Kidney (tissue), 14 donors: ENCODE data around the gene CCDC175. TPM values are rescaled to one million over a fixed set of nuclear protein-coding genes. Genes with fewer than 3 reads are reported as not detected.

Experiments
- DNase-seq, 5 donors: peaks; one replicate each; pipeline ENCODE4 v3.0.0-alpha.2; 2013 to 2020
- FAIRE-seq: peaks from 2 replicates; lab custom pipeline; 2012; peaks lifted over from hg19 to GRCh38; lab: Jason Lieb, UNC
- H3K27ac ChIP-seq, 2 donors: one replicate each; pipeline ENCODE4 v1.7.0; 2013; ENCODE audit warnings: low read depth in 2 of 2, low read length in 2 of 2, inconsistent platforms in 1 of 2
- H3K27me3 ChIP-seq: one replicate; pipeline ENCODE4 v1.7.1; 2013; ENCODE audit warnings: low read length, inconsistent platforms; ENCODE audit not compliant: control insufficient read depth, insufficient read depth
- H3K36me3 ChIP-seq, 3 donors: one replicate each; pipeline versions ENCODE4 v1.7.0 to v1.7.1; 2013; ENCODE audit warnings: low read length in 3 of 3, control low read depth in 1 of 3, inconsistent platforms in 1 of 3; ENCODE audit not compliant: insufficient read depth in 3 of 3, control insufficient read depth in 2 of 3
- H3K4me1 ChIP-seq, 3 donors: one replicate each; pipeline versions ENCODE4 v1.7.0 to v1.7.1; 2013; ENCODE audit warnings: low read length in 3 of 3, inconsistent platforms in 1 of 3, low read depth in 1 of 3; ENCODE audit not compliant: control insufficient read depth in 2 of 3, insufficient read depth in 2 of 3
- H3K4me3 ChIP-seq, 3 donors: one replicate each; pipeline versions ENCODE4 v1.7.0 to v1.8.1; 2013; ENCODE audit warnings: low read length in 3 of 3, control low read depth in 1 of 3, inconsistent platforms in 1 of 3
- H3K9ac ChIP-seq, 3 donors: one replicate each; pipeline versions ENCODE4 v1.7.0 to v1.7.1; 2013; ENCODE audit warnings: low read length in 3 of 3, control low read depth in 1 of 3, inconsistent platforms in 1 of 3
- H3K9me3 ChIP-seq, 3 donors: one replicate each; pipeline versions ENCODE4 v1.7.0 to v1.7.1; 2013; ENCODE audit warnings: low read length in 3 of 3, control low read depth in 1 of 3, inconsistent platforms in 1 of 3; ENCODE audit not compliant: control insufficient read depth in 2 of 3, insufficient read depth in 1 of 3
- CTCF ChIP-seq: IDR thresholded peaks from 3 replicates; pipeline ENCODE4 v1.5.1; 2012; ENCODE audit warnings: mild to moderate bottlenecking, moderate library complexity, borderline replicate concordance; ENCODE audit not compliant: insufficient read depth; ENCODE audit errors: extremely low read depth
- intact Hi-C: fragments of 100-400 bp; cut with DNase I; formaldehyde crosslinking; loops from one replicate; pipeline ENCODE4 v1.11.1; 2022
- polyA plus RNA-seq: library from polyadenylated mRNA; stranded (reverse); fragments of 350-450 nt; fragmentation: Illumina TruSeq; extraction: RNeasy Lipid Tissue Mini Kit (QIAGEN cat#74804); gene quantifications from one replicate; pipeline ENCODE4 v1.2.3, GENCODE V29; 2014; ENCODE audit warnings: low read depth, low replicate concordance; ENCODE audit not compliant: insufficient read depth
- total RNA-seq: library from RNA; stranded (reverse); fragmentation: NEBNext Ultra II Directional; extraction: Animal tissue kit (Norgen Biotek cat#: 25700); gene quantifications from one replicate; pipeline ENCODE4 v1.2.1, GENCODE V29; 2021
- donor health status: control.
- donor health status: control.
- donor health status: control.
- donor health status: control.
- donor health status: control.
- donor health status: DM: yes; HTN: yes; CAD: no.
- donor health status: Normal renal cell carcinoma (clear cell type).

The CCDC175 gene
- total and polyA plus RNA-seq, 2 donors from 2014 or later, result not detected

- no peak for DNase-seq
- Histone ChIP-seq H3K9ac (no peak overlapping the region), H3K27me3 (no peaks in the 10 kb centered on the region), H3K9me3 (no peaks in the 10 kb centered on the region), H3K27ac (no peak overlapping the region), H3K4me3 (no peak overlapping the region), H3K4me1 (peaks cover 0 to 7% (median 0%) of the 10 kb centered on the region in 3 donors), H3K36me3 (peaks cover 0 to 5% (median 2%) of the 10 kb centered on the region in 3 donors)
- FAIRE-seq, result no peak
- no peak for TF ChIP-seq CTCF
- intact Hi-C loops, result no loop called here
These were observed 114.7 kb downstream of the CCDC175 start for GRCh38 chr14:59461891-59462290.

- Histone ChIP-seq H3K4me1 (peaks cover 0 to 7% (median 0%) of the 10 kb centered on the region in 3 donors), H3K27me3 (no peaks in the 10 kb centered on the region), H3K4me3 (no peak overlapping the region), H3K36me3 (peaks cover 0 to 9% (median 2%) of the 10 kb centered on the region in 3 donors), H3K27ac (no peak overlapping the region), H3K9me3 (no peaks in the 10 kb centered on the region), H3K9ac (no peak overlapping the region)
- intact Hi-C loops, result no loop called here
- TF ChIP-seq CTCF, result no peak
- no peak for FAIRE-seq
- DNase-seq, result no peak
These were observed 116.2 kb downstream of the CCDC175 start for GRCh38 chr14:59460378-59460777.

GRCh38 chr14:59458486-59458885 lies 118.1 kb downstream of the CCDC175 start:
- H3K36me3 ChIP-seq, result peaks cover 0 to 13% (median 2%) of the 10 kb centered on the region in 3 donors
- TF ChIP-seq CTCF, result no peak
- H3K4me3 ChIP-seq, result no peak overlapping the region
- H3K9ac ChIP-seq, result no peak overlapping the region
- H3K9me3 ChIP-seq, result no peaks in the 10 kb centered on the region
- intact Hi-C loops, result no loop called here
- no peaks in the 10 kb centered on the region for H3K4me1 ChIP-seq
- H3K27me3 ChIP-seq, result no peaks in the 10 kb centered on the region
- FAIRE-seq (no peak), DNase-seq (no peak)
- no peak overlapping the region for H3K27ac ChIP-seq

- no peak for TF ChIP-seq CTCF
- FAIRE-seq (no peak), DNase-seq (no peak)
- no peaks in the 10 kb centered on the region for H3K4me1 ChIP-seq
- H3K27me3 ChIP-seq, result no peaks in the 10 kb centered on the region
- no peak overlapping the region for H3K27ac ChIP-seq
- peaks cover 0 to 13% (median 3%) of the 10 kb centered on the region in 3 donors for H3K36me3 ChIP-seq
- no peaks in the 10 kb centered on the region for H3K9me3 ChIP-seq
- intact Hi-C loops, result no loop called here
- no peak overlapping the region for H3K9ac ChIP-seq
- H3K4me3 ChIP-seq, result no peak overlapping the region
These were observed 121.2 kb downstream of the CCDC175 start for GRCh38 chr14:59455411-59455810.
